ENCODE results near the gene LY86. TPM values are rescaled to one million over a fixed set of nuclear protein-coding genes. Genes with fewer than 3 reads are reported as not detected.

Gene LY86
- total RNA-seq, 1 donor = not detected

DNA sequence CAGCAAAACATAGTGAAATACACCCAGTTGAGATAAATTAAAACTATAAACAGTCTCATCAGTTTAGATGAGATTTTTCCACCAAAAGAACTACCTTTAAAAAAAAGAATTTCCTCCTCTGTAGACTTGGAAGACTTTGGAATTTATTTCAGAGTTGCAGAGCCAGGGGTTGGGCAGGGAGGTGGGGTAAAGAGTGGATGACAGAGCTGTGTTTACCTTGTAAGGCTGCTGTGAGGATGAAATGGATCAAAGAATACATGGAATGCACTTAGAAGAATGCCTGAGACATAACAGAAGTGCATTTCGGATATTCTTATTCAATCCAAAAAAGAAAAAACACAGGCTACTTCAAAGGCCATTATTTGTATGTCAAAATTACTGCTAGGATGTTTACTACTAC is 6.4 kb upstream of the LY86 start:
- TF ChIP-seq, protein P1, sequence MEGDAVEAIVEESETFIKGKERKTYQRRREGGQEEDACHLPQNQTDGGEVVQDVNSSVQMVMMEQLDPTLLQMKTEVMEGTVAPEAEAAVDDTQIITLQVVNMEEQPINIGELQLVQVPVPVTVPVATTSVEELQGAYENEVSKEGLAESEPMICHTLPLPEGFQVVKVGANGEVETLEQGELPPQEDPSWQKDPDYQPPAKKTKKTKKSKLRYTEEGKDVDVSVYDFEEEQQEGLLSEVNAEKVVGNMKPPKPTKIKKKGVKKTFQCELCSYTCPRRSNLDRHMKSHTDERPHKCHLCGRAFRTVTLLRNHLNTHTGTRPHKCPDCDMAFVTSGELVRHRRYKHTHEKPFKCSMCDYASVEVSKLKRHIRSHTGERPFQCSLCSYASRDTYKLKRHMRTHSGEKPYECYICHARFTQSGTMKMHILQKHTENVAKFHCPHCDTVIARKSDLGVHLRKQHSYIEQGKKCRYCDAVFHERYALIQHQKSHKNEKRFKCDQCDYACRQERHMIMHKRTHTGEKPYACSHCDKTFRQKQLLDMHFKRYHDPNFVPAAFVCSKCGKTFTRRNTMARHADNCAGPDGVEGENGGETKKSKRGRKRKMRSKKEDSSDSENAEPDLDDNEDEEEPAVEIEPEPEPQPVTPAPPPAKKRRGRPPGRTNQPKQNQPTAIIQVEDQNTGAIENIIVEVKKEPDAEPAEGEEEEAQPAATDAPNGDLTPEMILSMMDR (IDR thresholded peaks at IDR 0.05; ENCODE audit: insufficient read depth, low read length) = no peak
- no peak overlapping the region for H3K4me3 ChIP-seq (ENCODE audit: low read depth, low read length)

GRCh38 chr6:6583836-6584235 is 4.7 kb upstream of the LY86 start:
- no peak overlapping the region for H3K4me3 ChIP-seq (ENCODE audit: low read depth, low read length)
- no peak for DNase-seq (ENCODE audit: low read depth)
- TF ChIP-seq, protein P1 (IDR thresholded peaks at IDR 0.05; ENCODE audit: insufficient read depth, low read length) = no peak

More for the DNA sequence above, 6.4 kb upstream of the LY86 start:
- DNase-seq (ENCODE audit: low read depth) = no peak

- TF ChIP-seq, protein P1 (IDR thresholded peaks at IDR 0.05; ENCODE audit: insufficient read depth, low read length) = no peak
Observed at GRCh38 chr6:6584310-6585002, 4.1 kb upstream of the LY86 start.

DNA sequence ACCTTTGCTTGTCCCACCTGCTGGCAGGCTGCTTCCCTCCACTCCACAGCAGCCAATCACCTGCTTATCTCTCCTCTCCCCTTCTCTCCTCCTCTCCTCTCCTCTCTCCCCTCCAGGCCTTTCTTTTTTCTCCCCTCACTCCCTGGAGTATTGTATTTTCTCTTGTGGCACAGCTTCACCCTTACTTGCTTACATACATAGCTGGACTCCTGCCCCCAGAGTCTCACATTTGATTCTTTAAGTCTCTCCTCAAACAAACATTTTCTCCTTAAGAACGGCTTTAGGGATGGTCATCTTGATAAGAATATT is 3.6 kb upstream of the LY86 start:
- no peak overlapping the region for H3K4me3 ChIP-seq (ENCODE audit: low read depth, low read length)
- TF ChIP-seq, protein P1 (IDR thresholded peaks at IDR 0.05; ENCODE audit: insufficient read depth, low read length) = no peak
- DNase-seq (ENCODE audit: low read depth) = no peak

More at GRCh38 chr6:6584310-6585002, 4.1 kb upstream of the LY86 start:
- H3K4me3 ChIP-seq (ENCODE audit: low read depth, low read length) = no peak overlapping the region
- no peak for DNase-seq (ENCODE audit: low read depth)

DNA sequence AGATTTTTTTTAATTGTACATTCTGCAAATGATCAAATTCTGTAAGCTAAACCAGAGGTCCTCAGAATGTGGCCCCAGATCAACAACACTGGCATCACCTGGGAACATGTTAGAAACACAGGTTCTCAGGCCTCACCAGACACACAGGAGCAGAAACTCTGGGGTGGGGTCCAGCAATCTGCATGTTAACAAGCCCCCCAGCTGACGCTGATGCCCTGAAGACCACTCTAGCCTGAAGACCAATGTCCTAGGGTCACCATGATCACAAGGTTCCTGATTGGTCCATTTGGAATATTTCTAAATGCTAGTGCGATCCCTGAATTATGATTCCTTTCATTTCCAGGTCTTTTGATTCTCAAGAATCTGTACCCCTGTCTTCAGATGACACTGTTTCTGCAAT is 2.4 kb upstream of the LY86 start:
- TF ChIP-seq, protein P1 (IDR thresholded peaks at IDR 0.05; ENCODE audit: insufficient read depth, low read length) = no peak
- H3K4me3 ChIP-seq (ENCODE audit: low read depth, low read length) = no peak overlapping the region
- DNase-seq (ENCODE audit: low read depth) = no peak

DNA sequence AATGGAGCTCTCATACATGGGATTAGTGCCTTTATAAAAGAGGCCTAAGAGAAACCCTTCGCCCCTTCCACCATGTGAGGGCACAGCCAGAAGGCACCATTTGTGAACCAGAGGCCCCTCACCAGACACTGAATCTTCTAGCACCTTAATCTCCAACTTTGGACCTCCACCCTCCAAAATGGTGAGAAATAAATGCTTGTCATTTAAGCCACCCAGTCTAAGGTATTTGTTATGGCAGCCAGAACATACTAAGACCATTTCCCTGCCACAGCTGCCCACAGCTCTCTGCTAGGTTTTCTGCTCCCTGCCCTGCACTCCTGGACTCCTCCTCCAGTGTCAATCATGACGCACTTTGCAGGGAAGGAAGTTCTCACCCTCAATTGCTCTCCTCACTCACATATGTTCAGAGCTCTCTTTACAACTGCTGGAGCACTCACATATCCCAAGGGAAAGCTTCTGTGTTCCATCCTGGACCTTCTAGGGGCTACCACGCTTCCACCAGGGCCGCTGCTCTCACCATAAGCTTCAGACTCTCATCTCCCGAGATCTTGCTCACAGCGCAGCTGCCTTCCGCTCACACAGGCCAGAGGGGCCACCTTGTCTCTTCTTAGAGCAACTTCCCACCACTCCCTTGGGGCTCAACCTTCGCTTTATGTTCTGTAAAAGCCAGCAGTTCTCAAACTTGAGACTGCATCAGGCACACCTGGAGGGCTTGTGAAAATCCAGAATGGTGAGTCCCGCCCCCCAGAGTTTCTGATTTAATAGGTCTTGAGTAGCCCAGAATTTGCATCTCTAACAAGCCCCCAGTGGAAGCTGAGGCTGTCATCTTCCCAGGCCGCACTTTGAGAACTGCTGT is 1.6 kb upstream of the LY86 start:
- TF ChIP-seq, protein P1 (IDR thresholded peaks at IDR 0.05; ENCODE audit: insufficient read depth, low read length) = no peak
- no peak overlapping the region for H3K4me3 ChIP-seq (ENCODE audit: low read depth, low read length)

More for the DNA sequence above, 1.6 kb upstream of the LY86 start:
- no peak for DNase-seq (ENCODE audit: low read depth)
